ENCODE data around the gene SLC27A4. TPM values are rescaled to one million over a fixed set of nuclear protein-coding genes. Genes with fewer than 3 reads are reported as not detected.
A peak's percentile ranks its signal among the peaks of the same experiment; 100 is the strongest.

The SLC27A4 gene
- total and polyA plus RNA-seq, 2 of the 13 experiments (the other 11 are each of a cell fraction or from before 2014, with no cell fraction given) = 10.6 to 18.8 TPM

DNA sequence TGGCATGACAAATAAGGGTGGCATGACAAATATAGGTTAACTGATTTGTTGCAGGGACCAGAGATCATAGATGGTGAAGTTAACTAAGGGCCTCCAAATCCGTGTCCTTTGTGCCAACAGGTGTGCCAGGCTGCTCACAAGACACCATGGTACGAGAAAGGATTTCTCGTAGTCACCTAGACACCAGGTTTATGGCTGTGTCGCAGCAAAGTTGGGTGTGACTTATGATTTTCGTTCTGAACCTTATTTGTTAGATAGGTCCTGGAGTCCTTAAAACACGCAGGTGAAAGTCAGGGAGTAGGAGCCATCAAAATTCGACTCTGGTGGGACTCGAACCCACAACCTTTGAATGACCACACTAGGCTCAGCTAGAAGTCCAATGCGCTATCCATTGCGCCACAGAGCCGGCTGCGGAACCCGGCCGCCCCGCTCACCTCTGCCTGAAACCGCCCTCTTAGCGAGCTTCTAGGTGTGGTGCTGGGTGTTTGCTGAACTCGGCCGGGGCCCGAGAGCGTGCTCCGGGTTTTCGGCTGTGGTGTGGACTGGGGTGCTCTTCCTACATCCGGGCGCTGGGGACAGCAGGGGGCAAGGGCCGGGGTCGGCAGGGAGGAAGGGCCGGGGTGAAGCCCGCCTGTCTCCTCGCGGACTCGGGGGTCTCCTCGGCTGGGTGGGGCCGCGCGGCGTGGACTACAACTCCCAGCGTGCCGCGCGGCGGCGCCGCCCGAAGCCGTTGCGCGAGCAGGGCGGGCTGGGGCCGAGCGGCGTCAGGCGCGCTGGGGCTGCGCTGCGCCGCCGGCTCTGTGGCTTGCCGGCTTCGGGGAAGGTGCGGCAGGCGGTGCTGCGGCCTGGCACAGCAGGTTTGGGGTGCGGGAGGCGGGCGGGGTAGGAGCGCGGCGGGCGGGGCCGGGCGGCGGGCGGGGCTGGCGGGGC, at the start of gene SLC27A4 (continued):
- TF ChIP-seq, protein P1, sequence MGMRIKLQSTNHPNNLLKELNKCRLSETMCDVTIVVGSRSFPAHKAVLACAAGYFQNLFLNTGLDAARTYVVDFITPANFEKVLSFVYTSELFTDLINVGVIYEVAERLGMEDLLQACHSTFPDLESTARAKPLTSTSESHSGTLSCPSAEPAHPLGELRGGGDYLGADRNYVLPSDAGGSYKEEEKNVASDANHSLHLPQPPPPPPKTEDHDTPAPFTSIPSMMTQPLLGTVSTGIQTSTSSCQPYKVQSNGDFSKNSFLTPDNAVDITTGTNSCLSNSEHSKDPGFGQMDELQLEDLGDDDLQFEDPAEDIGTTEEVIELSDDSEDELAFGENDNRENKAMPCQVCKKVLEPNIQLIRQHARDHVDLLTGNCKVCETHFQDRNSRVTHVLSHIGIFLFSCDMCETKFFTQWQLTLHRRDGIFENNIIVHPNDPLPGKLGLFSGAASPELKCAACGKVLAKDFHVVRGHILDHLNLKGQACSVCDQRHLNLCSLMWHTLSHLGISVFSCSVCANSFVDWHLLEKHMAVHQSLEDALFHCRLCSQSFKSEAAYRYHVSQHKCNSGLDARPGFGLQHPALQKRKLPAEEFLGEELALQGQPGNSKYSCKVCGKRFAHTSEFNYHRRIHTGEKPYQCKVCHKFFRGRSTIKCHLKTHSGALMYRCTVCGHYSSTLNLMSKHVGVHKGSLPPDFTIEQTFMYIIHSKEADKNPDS (CRISPR knock-in tag; IDR thresholded peaks at IDR 0.05) = 0 out of 2 replicates have a peak, but pooled peaks have one; percentile 65
- peak; percentile 68; the same call in 1 of the 2 replicates for TF ChIP-seq ZNF878 (CRISPR knock-in tag; IDR thresholded peaks at IDR 0.05)
- peak; percentile 90 for TF ChIP-seq ZNF333 (CRISPR knock-in tag; IDR thresholded peaks at IDR 0.05; ENCODE audit: borderline replicate concordance)
- no peak for TF ChIP-seq ZNF503 (CRISPR knock-in tag; IDR thresholded peaks at IDR 0.05)
- no peak for TF ChIP-seq ZNF552 (CRISPR knock-in tag; IDR thresholded peaks at IDR 0.05; ENCODE audit: borderline replicate concordance)
- TF ChIP-seq ZNF143 (CRISPR knock-in tag; IDR thresholded peaks at IDR 0.05) = peak; percentile 88
- TF ChIP-seq, protein P2, sequence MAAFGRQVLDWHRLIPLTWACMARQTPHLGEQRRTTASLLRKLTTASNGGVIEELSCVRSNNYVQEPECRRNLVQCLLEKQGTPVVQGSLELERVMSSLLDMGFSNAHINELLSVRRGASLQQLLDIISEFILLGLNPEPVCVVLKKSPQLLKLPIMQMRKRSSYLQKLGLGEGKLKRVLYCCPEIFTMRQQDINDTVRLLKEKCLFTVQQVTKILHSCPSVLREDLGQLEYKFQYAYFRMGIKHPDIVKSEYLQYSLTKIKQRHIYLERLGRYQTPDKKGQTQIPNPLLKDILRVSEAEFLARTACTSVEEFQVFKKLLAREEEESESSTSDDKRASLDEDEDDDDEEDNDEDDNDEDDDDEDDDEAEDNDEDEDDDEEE (CRISPR knock-in tag; IDR thresholded peaks at IDR 0.05) = peak; percentile 55; the same call in 1 of the 2 replicates
- no peak for TF ChIP-seq AGO2 (optimal IDR thresholded peaks at IDR 0.05; ENCODE audit: low read depth, low read length)
- no peak for TF ChIP-seq HNF4A (CRISPR knock-in tag; IDR thresholded peaks at IDR 0.05)
- 0 out of 2 replicates have a peak, but pooled peaks have one; percentile 27 for TF ChIP-seq ZFP1 (CRISPR knock-in tag; IDR thresholded peaks at IDR 0.05)
- no peak for TF ChIP-seq EED (CRISPR knock-in tag; IDR thresholded peaks at IDR 0.05)
- no peak for TF ChIP-seq PTBP1 (IDR thresholded peaks at IDR 0.05; ENCODE audit: low read depth, low read length, poor library complexity, severe bottlenecking)
- TF ChIP-seq MTA3 (CRISPR knock-in tag; IDR thresholded peaks at IDR 0.05) = no peak
- peak; percentile 77; the same call in 1 of the 2 replicates for TF ChIP-seq ZNF788 (CRISPR knock-in tag; IDR thresholded peaks at IDR 0.05; ENCODE audit: borderline replicate concordance)
- TF ChIP-seq THRA (CRISPR knock-in tag; IDR thresholded peaks at IDR 0.05; ENCODE audit: borderline replicate concordance) = no peak
- TF ChIP-seq TSC22D2 (CRISPR knock-in tag; IDR thresholded peaks at IDR 0.05; ENCODE audit: borderline replicate concordance) = no peak
- no peak for TF ChIP-seq ZFP90 (CRISPR knock-in tag; IDR thresholded peaks at IDR 0.05; ENCODE audit: borderline replicate concordance)
- TF ChIP-seq RBFOX2 (IDR thresholded peaks at IDR 0.05; ENCODE audit: low read depth, low read length) = peak; percentile 58
- TF ChIP-seq ZBTB2 (CRISPR knock-in tag; IDR thresholded peaks at IDR 0.05; ENCODE audit: low read depth) = 0 out of 2 replicates have a peak, but pooled peaks have one; percentile 21
- peak; percentile 96 for TF ChIP-seq THAP11 (CRISPR knock-in tag; IDR thresholded peaks at IDR 0.05)
- TF ChIP-seq NFIB (CRISPR knock-in tag; IDR thresholded peaks at IDR 0.05; ENCODE audit: borderline replicate concordance) = no peak
